IPS-20b (cell line): ENCODE results near the gene MTOR.
"Not testable (repeated sequence)": the region's sequence is repeated elsewhere in the genome, so short reads cannot be mapped to it uniquely, and the experiment has no call there.

Experiments used
- H3K27ac ChIP-seq: one replicate; pipeline ENCODE4 v1.5.1; 2013; ENCODE audit warnings: low read length
- H3K27me3 ChIP-seq: 2 replicates; pipeline ENCODE4 v1.6.1; 2013; ENCODE audit warnings: mild to moderate bottlenecking, low read length, inconsistent platforms; ENCODE audit not compliant: insufficient read depth
- H3K36me3 ChIP-seq: 2 replicates; pipeline ENCODE4 v1.6.1; 2013; ENCODE audit warnings: low read depth, mild to moderate bottlenecking, inconsistent platforms, low read length, moderate library complexity; ENCODE audit not compliant: insufficient read depth
- H3K4me1 ChIP-seq: 2 replicates; pipeline ENCODE4 v1.6.1; 2013; ENCODE audit warnings: mild to moderate bottlenecking, control low read depth, inconsistent platforms, low read length, moderate library complexity; ENCODE audit not compliant: insufficient read depth
- H3K4me3 ChIP-seq: 2 replicates; pipeline ENCODE4 v1.5.1; 2013; ENCODE audit warnings: mild to moderate bottlenecking, low read length, inconsistent platforms
- H3K9ac ChIP-seq: 2 replicates; pipeline ENCODE4 v1.6.1; 2013; ENCODE audit warnings: low read depth, mild to moderate bottlenecking, inconsistent platforms, low read length, moderate library complexity
- H3K9me3 ChIP-seq: 2 replicates; pipeline ENCODE4 v1.6.1; 2013; ENCODE audit warnings: mild to moderate bottlenecking, low read depth, low read length, inconsistent platforms; ENCODE audit not compliant: insufficient read depth

Gene MTOR

GRCh38 chr1:11279152-11279551, 16.8 kb upstream of the MTOR start:
- H3K9ac ChIP-seq: no peak overlapping the region
- H3K4me1 ChIP-seq: no peaks in the 10 kb centered on the region; the same call in 1 of the 2 replicates
- H3K4me3 ChIP-seq: no peak overlapping the region
- H3K36me3 ChIP-seq: peaks cover 48% of the 10 kb centered on the region
- no peaks in the 10 kb centered on the region for H3K27me3 ChIP-seq
- no peaks in the 10 kb centered on the region for H3K9me3 ChIP-seq
- H3K27ac ChIP-seq: no peak overlapping the region

- Histone ChIP-seq H3K4me3 (peak overlapping the region; percentile 91), H3K27me3 (no peaks in the 10 kb centered on the region), H3K9me3 (no peaks in the 10 kb centered on the region), H3K36me3 (peaks cover 22% of the 10 kb centered on the region; the same call in 1 of the 2 replicates), H3K27ac (peak overlapping the region; percentile 61), H3K4me1 (peaks cover 4% of the 10 kb centered on the region; the same call in 1 of the 2 replicates), H3K9ac (peak overlapping the region; percentile 89)
Observed at GRCh38 chr1:11273595-11274234, 11.4 kb upstream of the MTOR start.

GRCh38 chr1:11272832-11273594, 10.7 kb upstream of the MTOR start, which contains the start of gene UBIAD1:
UBIAD1 (plus strand) TSS chr1:11273198; CDS start chr1:11273532, 334 bp downstream.
- peaks cover 4% of the 10 kb centered on the region; the same call in 1 of the 2 replicates for H3K4me1 ChIP-seq
- peak within 1 kb of the TSS; percentile 84 for H3K27ac ChIP-seq
- H3K4me3 ChIP-seq: peak within 1 kb of the TSS; percentile 91
- no peaks in the 10 kb centered on the region for H3K9me3 ChIP-seq
- peak within 1 kb of the TSS; percentile 89 for H3K9ac ChIP-seq
- H3K27me3 ChIP-seq: no peaks in the 10 kb centered on the region
- H3K36me3 ChIP-seq: peaks cover 15% of the 10 kb centered on the region; the same call in 1 of the 2 replicates

- peak overlapping the region; percentile 84 for H3K27ac ChIP-seq
Observed at GRCh38 chr1:11272544-11272831, 10.1 kb upstream of the MTOR start.

GRCh38 chr1:11267350-11268337, 5.3 kb upstream of the MTOR start:
- H3K4me1 ChIP-seq: not testable (repeated sequence)

More at GRCh38 chr1:11272544-11272831, 10.1 kb upstream of the MTOR start:
- H3K9me3 ChIP-seq: no peaks in the 10 kb centered on the region
- H3K36me3 ChIP-seq: peaks cover 12% of the 10 kb centered on the region; the same call in 1 of the 2 replicates
- H3K4me3 ChIP-seq: peak overlapping the region; percentile 57; the same call in 1 of the 2 replicates
- peak overlapping the region; percentile 54; the same call in 1 of the 2 replicates for H3K9ac ChIP-seq
- peaks cover 4% of the 10 kb centered on the region; the same call in 1 of the 2 replicates for H3K4me1 ChIP-seq
- H3K27me3 ChIP-seq: no peaks in the 10 kb centered on the region

GRCh38 chr1:11266268-11267074, 4.1 kb upstream of the MTOR start:
- no peaks in the 10 kb centered on the region for H3K36me3 ChIP-seq
- no peak overlapping the region for H3K4me3 ChIP-seq
- H3K9me3 ChIP-seq: no peaks in the 10 kb centered on the region
- no peaks in the 10 kb centered on the region for H3K27me3 ChIP-seq
- no peaks in the 10 kb centered on the region; the same call in 1 of the 2 replicates for H3K4me1 ChIP-seq
- no peak overlapping the region for H3K9ac ChIP-seq
- no peak overlapping the region for H3K27ac ChIP-seq

More at GRCh38 chr1:11267350-11268337, 5.3 kb upstream of the MTOR start:
- not testable (repeated sequence) for H3K9ac ChIP-seq, H3K36me3 ChIP-seq, H3K27me3 ChIP-seq, H3K9me3 ChIP-seq, H3K27ac ChIP-seq, H3K4me3 ChIP-seq

GRCh38 chr1:11256299-11256698, 6.1 kb downstream of the MTOR start:
- no peaks in the 10 kb centered on the region for H3K27me3 ChIP-seq
- H3K4me1 ChIP-seq: no peaks in the 10 kb centered on the region; the same call in 1 of the 2 replicates
- no peak overlapping the region for H3K9ac ChIP-seq

GRCh38 chr1:11253226-11253625, 9.1 kb downstream of the MTOR start:
- Histone ChIP-seq H3K4me1 (no peaks in the 10 kb centered on the region), H3K27me3 (no peaks in the 10 kb centered on the region), H3K9ac (no peak overlapping the region), H3K36me3 (peaks cover 79% of the 10 kb centered on the region), H3K27ac (no peak overlapping the region), H3K9me3 (no peaks in the 10 kb centered on the region; the same call in none of the 2 replicates), H3K4me3 (no peak overlapping the region)

More at GRCh38 chr1:11256299-11256698, 6.1 kb downstream of the MTOR start:
- H3K27ac ChIP-seq: no peak overlapping the region
- H3K36me3 ChIP-seq: peaks cover 85% of the 10 kb centered on the region
- H3K9me3 ChIP-seq: no peaks in the 10 kb centered on the region; the same call in 1 of the 2 replicates
- no peak overlapping the region for H3K4me3 ChIP-seq

- Histone ChIP-seq H3K9me3 (no peaks in the 10 kb centered on the region; the same call in none of the 2 replicates), H3K36me3 (peaks cover 79% of the 10 kb centered on the region), H3K4me1 (no peaks in the 10 kb centered on the region), H3K27ac (no peak overlapping the region), H3K27me3 (no peaks in the 10 kb centered on the region), H3K4me3 (no peak overlapping the region), H3K9ac (no peak overlapping the region)
Observed at GRCh38 chr1:11252538-11252937, 9.8 kb downstream of the MTOR start.

GRCh38 chr1:11248169-11248568, 14.2 kb downstream of the MTOR start:
- H3K4me3 ChIP-seq: no peak overlapping the region
- no peaks in the 10 kb centered on the region; the same call in none of the 2 replicates for H3K9me3 ChIP-seq
- H3K9ac ChIP-seq: no peak overlapping the region
- no peaks in the 10 kb centered on the region for H3K4me1 ChIP-seq
- no peaks in the 10 kb centered on the region for H3K27me3 ChIP-seq
- H3K36me3 ChIP-seq: peaks cover 78% of the 10 kb centered on the region
- H3K27ac ChIP-seq: no peak overlapping the region
